OCI-LY3 (cell line): ENCODE measurements around the gene SLC13A3.
"Not testable (repeated sequence)": the region's sequence is repeated elsewhere in the genome, so short reads cannot be mapped to it uniquely, and the experiment has no call there.

Experiments used
- H2AFZ ChIP-seq: fragments of 200-600, 300-600 bp; shearing (Covaris generic); 2 replicates; pipeline ENCODE4 v1.6.0; 2014; ENCODE audit warnings: antibody characterized with exemption, low read depth, low read length
- H3K27ac ChIP-seq: fragments of 200-600, 300-600 bp; sonication (generic); 2 replicates; pipeline ENCODE4 v1.5.1; 2014; ENCODE audit warnings: mild to moderate bottlenecking, low read length, moderate library complexity, mixed read lengths
- H3K27me3 ChIP-seq: fragments of 200-600, 300-600 bp; sonication (generic); 2 replicates; pipeline ENCODE4 v1.6.1; 2014; ENCODE audit warnings: low read depth, low read length, mixed read lengths
- H3K36me3 ChIP-seq: fragments of 200-600, 300-600 bp; sonication (generic); replicated peaks from 2 replicates; pipeline ENCODE3; 2014; ENCODE audit warnings: low read depth, low read length, mixed read lengths
- H3K4me1 ChIP-seq: fragments of 300-600, 200-600 bp; sonication (generic); 2 replicates; pipeline ENCODE4 v1.6.1; 2014; ENCODE audit warnings: low read length, mixed read lengths
- H3K4me2 ChIP-seq: fragments of 200-600, 300-600 bp; sonication (generic); 2 replicates; pipeline ENCODE4 v1.6.1; 2014; ENCODE audit warnings: low read length, mixed read lengths
- H3K4me3 ChIP-seq: fragments of 300-600, 200-600 bp; sonication (generic); 2 replicates; pipeline ENCODE4 v1.5.1; 2014; ENCODE audit warnings: antibody characterized with exemption, mild to moderate bottlenecking, low read length, moderate library complexity
- H3K79me2 ChIP-seq: fragments of 300-600, 200-600 bp; shearing (Covaris generic); 2 replicates; pipeline ENCODE4 v1.6.1; 2014; ENCODE audit warnings: mild to moderate bottlenecking, low read length, mixed read lengths
- H3K9ac ChIP-seq: fragments of 300-600, 200-600 bp; shearing (Covaris generic); 2 replicates; pipeline ENCODE4 v1.6.0; 2014; ENCODE audit warnings: mild to moderate bottlenecking, low read length, moderate library complexity
- H3K9me3 ChIP-seq: fragments of 200-600, 300-600 bp; shearing (Covaris generic); 2 replicates; pipeline ENCODE4 v1.6.1; 2014; ENCODE audit warnings: low read length, mixed read lengths; ENCODE audit not compliant: insufficient read depth
- H4K20me1 ChIP-seq: fragments of 200-600, 300-600 bp; sonication (generic); 2 replicates; pipeline ENCODE4 v1.6.1; 2016; ENCODE audit warnings: low read length, mixed read lengths; ENCODE audit not compliant: insufficient read depth
- EZH2phosphoT487 ChIP-seq: fragments of 200-600 bp; shearing (Covaris generic); IDR thresholded peaks from 2 replicates; pipeline ENCODE4 v1.6.1; 2018; ENCODE audit warnings: antibody characterized with exemption, mixed run types, low read depth
- TF ChIP-seq, protein P1 (sequence below): fragments of 200-600, 300-600 bp; sonication (generic); IDR thresholded peaks from 2 replicates; pipeline ENCODE4 v1.5.1; 2014; ENCODE audit warnings: antibody characterized with exemption, low read length, low read depth

The SLC13A3 gene

DNA sequence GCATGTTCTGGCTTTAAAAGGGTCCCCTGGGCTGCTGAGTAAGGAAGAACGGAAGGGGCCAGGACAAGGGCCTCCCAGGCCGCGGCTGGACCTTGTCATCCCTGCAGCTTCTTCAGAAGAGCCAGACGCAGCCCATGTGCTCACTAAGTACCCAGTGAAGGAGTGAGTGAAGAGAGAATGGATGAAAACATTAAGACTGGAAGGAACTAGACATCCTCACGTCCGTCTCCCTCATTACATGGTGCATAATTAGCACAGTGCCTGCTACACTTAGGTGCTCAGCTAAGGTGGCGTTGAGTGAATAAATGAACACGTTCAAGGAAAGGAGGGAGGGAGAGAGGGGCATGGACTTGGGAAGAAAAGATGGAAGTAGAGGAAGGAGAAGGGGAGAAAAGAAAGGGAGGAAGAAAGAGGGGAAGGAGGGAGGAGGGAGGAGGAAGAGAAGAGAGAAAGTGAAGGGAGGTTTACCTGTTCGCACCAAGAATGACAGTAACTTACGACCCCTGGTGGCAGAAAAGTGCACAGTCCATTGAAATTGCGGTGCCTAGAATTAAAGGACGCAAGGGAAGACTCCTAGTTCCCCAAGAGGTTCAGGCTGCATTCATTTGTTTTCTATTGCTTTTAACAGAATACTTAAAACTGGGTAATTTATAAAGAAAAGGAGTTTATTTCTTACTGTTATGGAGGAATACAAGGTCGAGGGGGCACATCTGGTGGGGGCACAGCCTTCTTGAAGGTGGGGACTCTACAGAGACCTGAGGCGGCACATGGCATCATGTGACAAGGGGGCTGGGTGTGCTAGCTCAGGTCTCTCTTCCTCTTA lies 30.0 kb upstream of the SLC13A3 start:
- peaks cover 45% of the 10 kb centered on the region for H4K20me1 ChIP-seq
- peaks cover 26% of the 10 kb centered on the region for H3K79me2 ChIP-seq
- TF ChIP-seq EZH2phosphoT487, result no peak
- TF ChIP-seq, protein P1, sequence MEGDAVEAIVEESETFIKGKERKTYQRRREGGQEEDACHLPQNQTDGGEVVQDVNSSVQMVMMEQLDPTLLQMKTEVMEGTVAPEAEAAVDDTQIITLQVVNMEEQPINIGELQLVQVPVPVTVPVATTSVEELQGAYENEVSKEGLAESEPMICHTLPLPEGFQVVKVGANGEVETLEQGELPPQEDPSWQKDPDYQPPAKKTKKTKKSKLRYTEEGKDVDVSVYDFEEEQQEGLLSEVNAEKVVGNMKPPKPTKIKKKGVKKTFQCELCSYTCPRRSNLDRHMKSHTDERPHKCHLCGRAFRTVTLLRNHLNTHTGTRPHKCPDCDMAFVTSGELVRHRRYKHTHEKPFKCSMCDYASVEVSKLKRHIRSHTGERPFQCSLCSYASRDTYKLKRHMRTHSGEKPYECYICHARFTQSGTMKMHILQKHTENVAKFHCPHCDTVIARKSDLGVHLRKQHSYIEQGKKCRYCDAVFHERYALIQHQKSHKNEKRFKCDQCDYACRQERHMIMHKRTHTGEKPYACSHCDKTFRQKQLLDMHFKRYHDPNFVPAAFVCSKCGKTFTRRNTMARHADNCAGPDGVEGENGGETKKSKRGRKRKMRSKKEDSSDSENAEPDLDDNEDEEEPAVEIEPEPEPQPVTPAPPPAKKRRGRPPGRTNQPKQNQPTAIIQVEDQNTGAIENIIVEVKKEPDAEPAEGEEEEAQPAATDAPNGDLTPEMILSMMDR, result peak; percentile 99
- peak overlapping the region; percentile 25 for H3K4me3 ChIP-seq
- no peaks in the 10 kb centered on the region for H3K9me3 ChIP-seq
- peaks cover 43% of the 10 kb centered on the region for H3K4me1 ChIP-seq
- H2AFZ ChIP-seq, result no peak overlapping the region
- H3K36me3 ChIP-seq, result peaks cover 26% of the 10 kb centered on the region
- peak overlapping the region; percentile 48 for H3K4me2 ChIP-seq
- peak overlapping the region; percentile 17; the same call in 1 of the 2 replicates for H3K27ac ChIP-seq
- no peak overlapping the region for H3K9ac ChIP-seq
- no peaks in the 10 kb centered on the region for H3K27me3 ChIP-seq

DNA sequence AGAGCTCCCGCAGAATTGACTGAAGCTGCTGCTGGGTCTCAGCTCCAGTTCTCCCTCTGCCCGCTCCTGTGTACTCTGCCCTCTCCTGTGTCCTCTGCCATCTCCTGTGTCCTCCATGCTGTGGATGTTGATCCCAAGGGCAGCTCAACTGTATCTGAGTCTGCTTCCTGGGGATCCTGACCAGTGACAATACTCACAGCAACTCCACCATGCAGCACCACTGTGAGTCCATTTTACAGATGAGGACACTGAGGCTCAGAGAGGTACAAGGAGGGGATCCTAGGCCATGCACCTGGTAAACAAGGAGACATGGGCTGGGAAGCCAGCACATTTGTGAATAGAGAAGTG lies 29.4 kb upstream of the SLC13A3 start:
- H3K27me3 ChIP-seq, result no peaks in the 10 kb centered on the region
- peaks cover 20% of the 10 kb centered on the region for H3K36me3 ChIP-seq
- H3K79me2 ChIP-seq, result peaks cover 20% of the 10 kb centered on the region
- peaks cover 43% of the 10 kb centered on the region for H3K4me1 ChIP-seq
- H3K9me3 ChIP-seq, result no peaks in the 10 kb centered on the region
- no peak overlapping the region for H3K27ac ChIP-seq
- H3K4me3 ChIP-seq, result no peak overlapping the region
- no peak overlapping the region for H3K9ac ChIP-seq
- H3K4me2 ChIP-seq, result no peak overlapping the region
- no peak overlapping the region for H2AFZ ChIP-seq
- TF ChIP-seq EZH2phosphoT487, result no peak
- TF ChIP-seq, protein P1, result no peak
- peaks cover 45% of the 10 kb centered on the region for H4K20me1 ChIP-seq

DNA sequence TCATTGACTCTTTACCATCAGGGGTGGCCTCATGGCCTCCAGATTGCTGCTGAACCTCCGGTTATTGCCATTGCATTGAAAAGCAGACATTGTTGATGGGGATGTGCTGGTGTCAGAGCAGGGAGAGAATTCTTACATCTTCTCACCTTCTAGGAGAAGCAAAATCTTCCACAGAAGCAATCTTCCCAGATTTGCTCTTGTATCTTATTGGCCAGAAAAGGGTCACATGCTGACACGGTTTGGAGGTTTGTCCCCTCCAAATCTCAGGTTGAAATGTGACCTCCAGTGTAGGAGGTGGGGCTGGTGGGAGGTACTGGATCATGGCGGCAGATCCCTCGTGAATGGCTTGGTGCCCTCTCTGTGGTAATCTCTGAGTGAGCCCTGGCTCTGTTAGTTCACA lies 27.3 kb upstream of the SLC13A3 start:
- no peak overlapping the region for H3K27ac ChIP-seq
- no peak overlapping the region for H2AFZ ChIP-seq
- H3K4me1 ChIP-seq, result peaks cover 25% of the 10 kb centered on the region
- H3K9ac ChIP-seq, result no peak overlapping the region
- no peak overlapping the region for H3K4me3 ChIP-seq
- H3K4me2 ChIP-seq, result no peak overlapping the region
- H3K79me2 ChIP-seq, result 0 out of 2 replicates have a peak, but pooled peaks cover 2% of the 10 kb centered on the region
- H3K27me3 ChIP-seq, result no peaks in the 10 kb centered on the region
- H4K20me1 ChIP-seq, result peaks cover 29% of the 10 kb centered on the region
- H3K36me3 ChIP-seq, result peaks cover 4% of the 10 kb centered on the region
- no peak for TF ChIP-seq EZH2phosphoT487
- TF ChIP-seq, protein P1, result no peak
- no peaks in the 10 kb centered on the region for H3K9me3 ChIP-seq

DNA sequence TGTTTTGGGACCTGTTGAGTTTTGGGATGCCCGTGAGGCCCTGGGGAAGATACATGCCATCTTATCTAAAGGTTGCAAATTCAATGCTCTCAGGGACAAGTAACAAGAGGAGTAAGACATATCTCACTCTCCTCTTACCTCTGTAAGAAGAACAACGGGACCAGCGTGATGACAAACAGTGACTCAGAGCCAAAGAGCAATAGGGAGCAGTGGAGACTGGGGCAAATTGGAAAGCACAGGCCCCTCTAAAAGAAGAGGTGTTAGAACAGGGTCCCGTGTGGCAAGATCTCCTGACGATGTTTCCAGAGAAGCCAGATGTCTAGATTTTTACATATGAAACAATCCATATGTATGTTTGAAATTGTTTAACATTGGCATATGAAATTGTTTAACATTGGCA lies 26.3 kb upstream of the SLC13A3 start:
- Histone ChIP-seq H3K4me2 (no peak overlapping the region), H3K27ac (no peak overlapping the region), H3K79me2 (no peaks in the 10 kb centered on the region), H3K36me3 (peaks cover 4% of the 10 kb centered on the region), H3K9ac (no peak overlapping the region), H2AFZ (no peak overlapping the region), H3K4me3 (no peak overlapping the region), H3K9me3 (no peaks in the 10 kb centered on the region), H3K4me1 (peaks cover 15% of the 10 kb centered on the region), H4K20me1 (peaks cover 20% of the 10 kb centered on the region), H3K27me3 (no peaks in the 10 kb centered on the region)
- TF ChIP-seq, protein P1, result no peak
- no peak for TF ChIP-seq EZH2phosphoT487

DNA sequence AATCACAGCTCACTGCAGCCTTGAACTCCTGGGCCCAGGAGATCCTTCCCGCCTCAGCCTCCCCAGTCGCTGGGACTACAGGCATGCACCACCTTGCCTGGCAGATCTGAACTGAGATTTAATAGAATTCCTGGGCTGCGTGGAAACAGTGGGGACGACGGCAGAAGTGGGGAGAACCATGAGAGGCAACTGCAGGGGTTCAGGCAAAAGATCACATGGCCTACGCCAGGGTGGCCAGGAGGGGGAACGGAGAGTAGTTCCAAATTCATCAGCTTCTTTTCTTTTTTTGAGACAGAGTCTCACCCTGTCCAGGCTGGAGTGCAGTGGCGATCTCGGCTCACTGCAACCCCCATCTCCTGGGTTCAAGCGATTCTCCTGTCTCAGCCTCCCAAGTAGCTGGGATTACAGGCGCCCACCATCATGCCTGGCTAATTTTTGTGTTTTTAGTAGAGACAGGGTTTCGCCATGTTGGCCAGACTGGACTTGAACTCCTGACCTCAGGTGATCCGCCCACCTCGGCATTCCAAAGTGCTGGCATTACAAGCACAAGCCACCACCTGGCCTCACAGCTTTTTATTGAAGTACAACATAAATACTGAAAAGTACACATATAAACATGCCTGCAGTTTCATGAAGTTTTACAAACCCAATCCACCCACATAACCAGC lies 25.5 kb upstream of the SLC13A3 start:
- peaks cover 13% of the 10 kb centered on the region for H4K20me1 ChIP-seq
- H3K27me3 ChIP-seq, H3K79me2 ChIP-seq, H3K4me1 ChIP-seq, H3K9ac ChIP-seq, H3K4me2 ChIP-seq, H3K4me3 ChIP-seq, H2AFZ ChIP-seq, H3K27ac ChIP-seq, H3K9me3 ChIP-seq, H3K36me3 ChIP-seq: not testable (repeated sequence)
